MM.1S (cell line): ENCODE data around the gene GRPEL1.

Source experiments
- DNase-seq: peaks from one replicate; pipeline ENCODE4 v3.0.0-alpha.2; 2015
- H2AFZ ChIP-seq: fragments of 300-600 bp; sonication (generic); 2 replicates; pipeline ENCODE4 v1.6.0; 2016; ENCODE audit warnings: antibody characterized with exemption, low read length
- H3F3A ChIP-seq: fragments of 300-600 bp; sonication (generic); 2 replicates; pipeline ENCODE4 v1.6.1; 2016; ENCODE audit warnings: mild to moderate bottlenecking, antibody characterized with exemption, low read length, moderate library complexity, mixed read lengths; ENCODE audit not compliant: insufficient read depth
- H3K27ac ChIP-seq: fragments of 300-600 bp; sonication (generic); 2 replicates; pipeline ENCODE4 v1.5.1; 2016; ENCODE audit warnings: mild to moderate bottlenecking, low read length
- H3K27me3 ChIP-seq: fragments of 300-600 bp; sonication (generic); replicated peaks from 2 replicates; pipeline ENCODE4 v1.6.0; 2016; ENCODE audit warnings: low read length; ENCODE audit not compliant: insufficient read depth
- H3K36me3 ChIP-seq: fragments of 300-600 bp; sonication (generic); replicated peaks from 2 replicates; pipeline ENCODE4 v1.6.1; 2016; ENCODE audit warnings: mild to moderate bottlenecking, low read length, mixed read lengths; ENCODE audit not compliant: insufficient read depth
- H3K4me1 ChIP-seq: fragments of 300-600 bp; sonication (generic); 2 replicates; pipeline ENCODE4 v1.6.1; 2016; ENCODE audit warnings: low read length, mixed read lengths
- H3K4me2 ChIP-seq: fragments of 300-600 bp; sonication (generic); 2 replicates; pipeline ENCODE4 v1.6.0; 2016; ENCODE audit warnings: low read depth, low read length
- H3K4me3 ChIP-seq: fragments of 300-600 bp; sonication (generic); 2 replicates; pipeline ENCODE4 v1.5.1; 2016; ENCODE audit warnings: low read length, mixed read lengths
- H3K79me2 ChIP-seq: fragments of 300-600 bp; sonication (generic); 2 replicates; pipeline ENCODE4 v1.6.1; 2016; ENCODE audit warnings: mixed run types, low read length, mixed read lengths
- H3K9ac ChIP-seq: fragments of 300-600 bp; sonication (generic); 2 replicates; pipeline ENCODE4 v1.6.1; 2016; ENCODE audit warnings: low read length, mixed read lengths
- H3K9me2 ChIP-seq: fragments of 300-600 bp; sonication (generic); replicated peaks from 2 replicates; pipeline ENCODE4 v1.6.1; 2016; ENCODE audit warnings: mild to moderate bottlenecking, low read length, mixed read lengths; ENCODE audit not compliant: insufficient read depth
- H3K9me3 ChIP-seq: fragments of 300-600 bp; sonication (generic); replicated peaks from 2 replicates; pipeline ENCODE4 v1.6.1; 2016; ENCODE audit warnings: mild to moderate bottlenecking, low read length, mixed read lengths; ENCODE audit not compliant: insufficient read depth
- H4K20me1 ChIP-seq: fragments of 300-600 bp; sonication (generic); 2 replicates; pipeline ENCODE4 v1.6.1; 2016; ENCODE audit warnings: mild to moderate bottlenecking, low read length, moderate library complexity, mixed read lengths; ENCODE audit not compliant: insufficient read depth
- CTCF ChIP-seq: fragments of 300-600 bp; sonication (generic); IDR thresholded peaks from 2 replicates; pipeline ENCODE4 v1.5.1; 2016; ENCODE audit warnings: antibody characterized with exemption, low read length, mixed read lengths
- EZH2 ChIP-seq: fragments of 300-600 bp; sonication (generic); optimal IDR thresholded peaks from 2 replicates; pipeline ENCODE3; 2017; ENCODE audit warnings: low read depth, mild to moderate bottlenecking, antibody characterized with exemption, low read length, mixed read lengths
- EZH2phosphoT487 ChIP-seq: fragments of 300-600 bp; sonication (generic); IDR thresholded peaks from 2 replicates; pipeline ENCODE4 v1.6.1; 2018; ENCODE audit warnings: antibody characterized with exemption, low read length

GRPEL1 gene

DNA sequence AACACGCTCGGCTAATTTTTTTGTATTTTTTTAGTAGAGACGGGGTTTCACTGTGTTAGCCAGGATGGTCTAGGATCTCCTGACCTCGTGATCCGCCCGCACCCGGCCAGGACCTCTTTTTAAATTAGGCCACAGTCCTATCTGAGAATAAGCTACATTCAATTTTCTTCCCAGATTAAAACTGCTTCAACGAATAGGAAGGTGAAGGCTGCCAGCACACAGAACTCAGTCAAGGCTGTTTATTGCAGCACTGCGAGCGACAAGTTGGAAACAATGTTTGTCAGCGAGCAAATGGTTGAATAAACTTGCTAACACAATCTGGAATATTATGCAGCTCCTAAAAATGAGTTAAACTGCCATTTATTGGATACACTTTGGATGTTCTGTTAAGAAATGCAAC lies 1.9 kb downstream of the GRPEL1 start:
- Histone ChIP-seq H3K27ac (no peak overlapping the region), H3K4me1 (peaks cover 14% of the 10 kb centered on the region), H3K4me3 (no peak overlapping the region), H3K27me3 (no peaks in the 10 kb centered on the region), H3K9me2 (no peaks in the 10 kb centered on the region), H3F3A (0 out of 2 replicates have a peak, but pooled peaks cover 4% of the 10 kb centered on the region), H2AFZ (no peak overlapping the region), H3K9ac (no peak overlapping the region), H3K9me3 (no peaks in the 10 kb centered on the region), H3K36me3 (peaks cover 19% of the 10 kb centered on the region), H3K79me2 (peaks cover 56% of the 10 kb centered on the region), H4K20me1 (peaks cover 10% of the 10 kb centered on the region; the same call in 1 of the 2 replicates), H3K4me2 (peak overlapping the region; percentile 73; the same call in 1 of the 2 replicates)
- no peak for DNase-seq
- TF ChIP-seq EZH2phosphoT487 (no peak), CTCF (no peak), EZH2 (no peak)

DNA sequence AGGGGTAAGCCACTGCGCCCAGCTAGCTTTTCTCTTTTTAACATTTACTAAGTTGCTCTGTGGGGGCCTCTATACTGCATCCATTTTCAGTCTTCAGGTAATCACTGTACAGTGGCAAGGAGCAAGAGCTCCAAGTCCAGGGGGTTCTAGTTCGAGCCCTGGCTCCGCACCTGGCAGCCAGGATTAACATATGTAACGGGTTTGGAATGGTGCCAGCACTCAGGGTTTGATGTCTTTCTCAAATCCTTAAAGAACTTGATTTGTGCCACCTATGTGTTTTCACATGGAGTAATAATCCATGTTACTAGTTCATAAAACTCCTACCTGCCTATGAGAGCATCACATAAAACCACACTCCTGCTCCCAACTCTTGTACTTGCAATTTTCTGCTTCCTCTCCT lies 4.5 kb downstream of the GRPEL1 start:
- H3K4me3 ChIP-seq, result no peak overlapping the region
- H2AFZ ChIP-seq, result no peak overlapping the region
- H3K36me3 ChIP-seq, result peaks cover 31% of the 10 kb centered on the region
- H3F3A ChIP-seq, result peaks cover 18% of the 10 kb centered on the region
- H3K27ac ChIP-seq, result no peak overlapping the region
- peaks cover 63% of the 10 kb centered on the region for H3K79me2 ChIP-seq
- peaks cover 23% of the 10 kb centered on the region for H3K4me1 ChIP-seq
- no peak overlapping the region for H3K4me2 ChIP-seq
- no peak for TF ChIP-seq EZH2phosphoT487
- TF ChIP-seq EZH2, result no peak
- no peak for TF ChIP-seq CTCF
- H3K9me3 ChIP-seq, result no peaks in the 10 kb centered on the region
- H3K9ac ChIP-seq, result no peak overlapping the region
- no peaks in the 10 kb centered on the region for H3K9me2 ChIP-seq
- no peak for DNase-seq
- H3K27me3 ChIP-seq, result no peaks in the 10 kb centered on the region
- H4K20me1 ChIP-seq, result peaks cover 22% of the 10 kb centered on the region; the same call in 1 of the 2 replicates

GRCh38 chr4:7062816-7063215 lies 5.0 kb downstream of the GRPEL1 start:
- no peak overlapping the region for H3K4me2 ChIP-seq
- H3K27me3 ChIP-seq, result no peaks in the 10 kb centered on the region
- H3F3A ChIP-seq, result peaks cover 20% of the 10 kb centered on the region
- H4K20me1 ChIP-seq, result peaks cover 22% of the 10 kb centered on the region; the same call in 1 of the 2 replicates
- H3K4me3 ChIP-seq, result no peak overlapping the region
- H3K27ac ChIP-seq, result no peak overlapping the region
- peaks cover 62% of the 10 kb centered on the region for H3K79me2 ChIP-seq
- peaks cover 25% of the 10 kb centered on the region for H3K4me1 ChIP-seq
- no peak for DNase-seq
- TF ChIP-seq EZH2phosphoT487 (no peak), EZH2 (no peak), CTCF (no peak)
- H3K9me2 ChIP-seq, result no peaks in the 10 kb centered on the region
- H3K36me3 ChIP-seq, result peaks cover 31% of the 10 kb centered on the region
- H3K9me3 ChIP-seq, result no peaks in the 10 kb centered on the region
- H2AFZ ChIP-seq, result no peak overlapping the region
- H3K9ac ChIP-seq, result no peak overlapping the region
